ENCODE measurements around the gene C20orf204.

GRCh38 chr20:64035933-64036345 lies at the start of gene C20orf204:
- TF ChIP-seq SP1 (IDR thresholded peaks at IDR 0.05): no peak
- TF ChIP-seq, protein P1, sequence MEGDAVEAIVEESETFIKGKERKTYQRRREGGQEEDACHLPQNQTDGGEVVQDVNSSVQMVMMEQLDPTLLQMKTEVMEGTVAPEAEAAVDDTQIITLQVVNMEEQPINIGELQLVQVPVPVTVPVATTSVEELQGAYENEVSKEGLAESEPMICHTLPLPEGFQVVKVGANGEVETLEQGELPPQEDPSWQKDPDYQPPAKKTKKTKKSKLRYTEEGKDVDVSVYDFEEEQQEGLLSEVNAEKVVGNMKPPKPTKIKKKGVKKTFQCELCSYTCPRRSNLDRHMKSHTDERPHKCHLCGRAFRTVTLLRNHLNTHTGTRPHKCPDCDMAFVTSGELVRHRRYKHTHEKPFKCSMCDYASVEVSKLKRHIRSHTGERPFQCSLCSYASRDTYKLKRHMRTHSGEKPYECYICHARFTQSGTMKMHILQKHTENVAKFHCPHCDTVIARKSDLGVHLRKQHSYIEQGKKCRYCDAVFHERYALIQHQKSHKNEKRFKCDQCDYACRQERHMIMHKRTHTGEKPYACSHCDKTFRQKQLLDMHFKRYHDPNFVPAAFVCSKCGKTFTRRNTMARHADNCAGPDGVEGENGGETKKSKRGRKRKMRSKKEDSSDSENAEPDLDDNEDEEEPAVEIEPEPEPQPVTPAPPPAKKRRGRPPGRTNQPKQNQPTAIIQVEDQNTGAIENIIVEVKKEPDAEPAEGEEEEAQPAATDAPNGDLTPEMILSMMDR (IDR thresholded peaks at IDR 0.05; ENCODE audit: low read depth, low read length, missing input control): no peak
- TF ChIP-seq EGR1 (IDR thresholded peaks at IDR 0.05; ENCODE audit: low read depth in 2 of 2): no peak
- no peak for TF ChIP-seq FOXA2 (IDR thresholded peaks at IDR 0.05)
- TF ChIP-seq, protein P2, sequence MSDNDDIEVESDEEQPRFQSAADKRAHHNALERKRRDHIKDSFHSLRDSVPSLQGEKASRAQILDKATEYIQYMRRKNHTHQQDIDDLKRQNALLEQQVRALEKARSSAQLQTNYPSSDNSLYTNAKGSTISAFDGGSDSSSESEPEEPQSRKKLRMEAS (IDR thresholded peaks at IDR 0.05): no peak
- no peak for TF ChIP-seq TAF1 (conservative IDR thresholded peaks at IDR 0.05)
